ENCODE results near the gene TNNT2.

- TF ChIP-seq CTCF (conservative IDR thresholded peaks at IDR 0.05; ENCODE audit: low read depth, low read length) = no peak
- no peak for TF ChIP-seq POLR2A (IDR thresholded peaks at IDR 0.05; ENCODE audit: low read depth, low read length)
- no peak for TF ChIP-seq RAD21 (IDR thresholded peaks at IDR 0.05; ENCODE audit: low read length)
- TF ChIP-seq BHLHE40 (IDR thresholded peaks at IDR 0.05; ENCODE audit: low read depth, low read length) = no peak
- no peak for TF ChIP-seq MXI1 (IDR thresholded peaks at IDR 0.05; ENCODE audit: borderline replicate concordance, low read depth, low read length)
- no peak for TF ChIP-seq MAZ (IDR thresholded peaks at IDR 0.05; ENCODE audit: borderline replicate concordance, low read depth, low read length)
- TF ChIP-seq USF2 (IDR thresholded peaks at IDR 0.05; ENCODE audit: low read depth, low read length) = no peak
- no peak for TF ChIP-seq MAFK (IDR thresholded peaks at IDR 0.05; ENCODE audit: low read depth, low read length)
- no peak for TF ChIP-seq CHD1 (IDR thresholded peaks at IDR 0.05; ENCODE audit: low read depth, low read length)
- no peak for TF ChIP-seq SMC3 (IDR thresholded peaks at IDR 0.05; ENCODE audit: low read depth, low read length)
- TF ChIP-seq CEBPB (IDR thresholded peaks at IDR 0.05; ENCODE audit: low read depth, low read length) = no peak
- no peak for TF ChIP-seq ELK1 (IDR thresholded peaks at IDR 0.05; ENCODE audit: borderline replicate concordance, low read depth, low read length)
Observed at GRCh38 chr1:201362906-201363305, 14.6 kb downstream of the TNNT2 start.

Measured in IMR-90 (cell line).